ENCODE measurements around the gene ACSS1. TPM values are rescaled to one million over a fixed set of nuclear protein-coding genes. Genes with fewer than 3 reads are reported as not detected.

ACSS1 gene
- total and polyA plus RNA-seq, 2 experiments from 2014 or later = 1.3 to 4.1 TPM

GRCh38 chr20:24992487-24993205 is 65.3 kb downstream of the ACSS1 start, which contains the start of gene APMAP (continued):
- TF ChIP-seq ZNF462 (CRISPR knock-in tag; IDR thresholded peaks at IDR 0.05) = no peak
- no peak for TF ChIP-seq ZNF114 (CRISPR knock-in tag; IDR thresholded peaks at IDR 0.05)
- no peak for TF ChIP-seq CTCF (conservative IDR thresholded peaks at IDR 0.05; ENCODE audit: low read depth in 2 of 2)
- TF ChIP-seq JUNB (IDR thresholded peaks at IDR 0.05; ENCODE audit: unreplicated experiment) = no peak
- no peak for TF ChIP-seq ZNF331 (CRISPR knock-in tag; IDR thresholded peaks at IDR 0.05; ENCODE audit: low read depth)

GRCh38 chr20:24991897-24992486 is 65.9 kb downstream of the ACSS1 start:
- Mint-ChIP-seq H3K4me1 (peaks cover 26% of the 10 kb centered on the region), H3K9me3 (no peaks in the 10 kb centered on the region; the same call in 2 of the 3 replicates), H3K36me3 (ENCODE audit: low read depth) (no peaks in the 10 kb centered on the region; the same call in 2 of the 3 replicates), H3K27me3 (ENCODE audit: insufficient read depth, low read depth, poor library complexity) (peaks cover 9% of the 10 kb centered on the region), H3K4me3 (peak overlapping the region; percentile 96), H3K27ac (no peak overlapping the region)
- Histone ChIP-seq H3F3A (replicated peaks; ENCODE audit: low read depth) (no peaks in the 10 kb centered on the region), H3K4me1 (ENCODE audit: insufficient read depth) (peaks cover 8% of the 10 kb centered on the region; the same call in 1 of the 2 replicates), H3K4me3 (peak overlapping the region; percentile 93), H3K27me3 (ENCODE audit: insufficient read depth) (0 out of 2 replicates have a peak, but pooled peaks cover 2% of the 10 kb centered on the region), H3K9me2 (ENCODE audit: insufficient read depth) (no peaks in the 10 kb centered on the region), H2AFZ (peak overlapping the region; percentile 95), H3K27ac (ENCODE audit: low read depth) (no peak overlapping the region), H3K36me3 (ENCODE audit: insufficient read depth) (no peaks in the 10 kb centered on the region), H4K20me1 (replicated peaks; ENCODE audit: insufficient read depth) (peaks cover 27% of the 10 kb centered on the region), H3K79me2 (replicated peaks; ENCODE audit: insufficient read depth) (peaks cover 53% of the 10 kb centered on the region), H3K4me2 (peak overlapping the region; percentile 96)
- DNase-seq (ENCODE audit: low spot score) (peak; percentile 50), ATAC-seq (peak; percentile 54)
- TF ChIP-seq CTCF (conservative IDR thresholded peaks at IDR 0.05; ENCODE audit: low read depth in 2 of 2) (no peak), REST (IDR thresholded peaks at IDR 0.05; ENCODE audit: unreplicated experiment) (no peak), ZNF331 (CRISPR knock-in tag; IDR thresholded peaks at IDR 0.05; ENCODE audit: low read depth) (no peak), NANOG (IDR thresholded peaks at IDR 0.05; ENCODE audit: borderline replicate concordance) (no peak)
